Measurements from ENCODE around the gene FHIT. TPM values are rescaled to one million over a fixed set of nuclear protein-coding genes. Genes with fewer than 3 reads are reported as not detected.

The FHIT gene
- total and polyA plus RNA-seq, 2 of the 4 experiments (the other 2 are of a cell fraction) = 0.07 TPM; not detected in 1

GRCh38 chr3:60298141-60298540 lies 953.1 kb downstream of the FHIT start:
- dilution Hi-C loops (cut with HindIII; ENCODE audit: low sequenced_read_pairs, unreplicated experiment) (no loop called here), intact Hi-C loops (cut with micrococcal nuclease) (no loop called here), in situ Hi-C loops (cut with MboI; ENCODE audit: low sequenced_read_pairs) (no loop called here)
- H3K9ac ChIP-seq (ENCODE audit: low read depth, low read length) = no peak overlapping the region
- H3K4me2 ChIP-seq (ENCODE audit: low read depth, low read length) = no peak overlapping the region
- no peak overlapping the region for H3K56ac ChIP-seq (ENCODE audit: extremely low read depth, insufficient read depth, low read length)
- WGBS, 2 experiments (ENCODE audit: extremely low coverage in 2 of 2, insufficient read length in 1 of 2) = no CpG with 5 or more reads among the region's 3 CpGs
- H3K18ac ChIP-seq (ENCODE audit: low read depth, low read length) = peak overlapping the region; percentile 41; the same call in 1 of the 2 replicates
- no peak overlapping the region for H2AFZ ChIP-seq (replicated peaks; ENCODE audit: low read length, poor library complexity)
- no peaks in the 10 kb centered on the region for H4K20me1 ChIP-seq (ENCODE audit: insufficient read depth, low read length)
- H3K79me1 ChIP-seq (ENCODE audit: low read depth in 1 of 2, low read length in 2 of 2) = no peaks in the 10 kb centered on the region
- H3K14ac ChIP-seq (replicated peaks; ENCODE audit: low read depth, low read length) = no peak overlapping the region
- no peak overlapping the region; the same call in 1 of the 2 replicates for H4K91ac ChIP-seq (ENCODE audit: insufficient read depth, low read depth, low read length)
- peaks cover 10% of the 10 kb centered on the region for H3K4me1 ChIP-seq (ENCODE audit: control insufficient read depth, insufficient read depth, low read length)
- H2BK120ac ChIP-seq (ENCODE audit: low read depth, low read length) = no peak overlapping the region; the same call in 1 of the 2 replicates
- peak overlapping the region; percentile 64; the same call in 1 of the 3 replicates for H2BK15ac ChIP-seq (ENCODE audit: low read depth, low read length)
- DNase-seq (no peak), ATAC-seq (ENCODE audit: low read depth) (no peak)
- H3K27ac ChIP-seq (ENCODE audit: insufficient read depth, low read length) = no peak overlapping the region
- H4K5ac ChIP-seq (ENCODE audit: low read depth, low read length) = no peak overlapping the region; the same call in 1 of the 2 replicates
- no peak overlapping the region for H2BK5ac ChIP-seq (ENCODE audit: low read depth, low read length, poor library complexity, severe bottlenecking)
- no peak overlapping the region for H2BK20ac ChIP-seq (ENCODE audit: low read depth, low read length)
- no peak overlapping the region for H3K23ac ChIP-seq (ENCODE audit: low read depth, low read length)
- no peaks in the 10 kb centered on the region for H3K9me3 ChIP-seq (ENCODE audit: control insufficient read depth, insufficient read depth, low read length)
- H2AK5ac ChIP-seq (ENCODE audit: low read depth, low read length) = peak overlapping the region; percentile 38; the same call in 1 of the 2 replicates
- H4K8ac ChIP-seq (ENCODE audit: low read depth in 2 of 2, low read length in 2 of 2) = no peak overlapping the region
- no peak overlapping the region for H3K4ac ChIP-seq (ENCODE audit: low read depth, low read length)
- TF ChIP-seq MAZ (IDR thresholded peaks at IDR 0.05; ENCODE audit: borderline replicate concordance, low read depth, low read length) = no peak
- TF ChIP-seq RFX5 (IDR thresholded peaks at IDR 0.05; ENCODE audit: low read depth, low read length) = no peak
- TF ChIP-seq BHLHE40 (IDR thresholded peaks at IDR 0.05; ENCODE audit: low read depth, low read length) = no peak
- no peak for TF ChIP-seq CTCF (conservative IDR thresholded peaks at IDR 0.05; ENCODE audit: low read depth, low read length)
- no peak for TF ChIP-seq NFE2L2 (IDR thresholded peaks at IDR 0.05; ENCODE audit: low read depth, low read length)
- no peak for TF ChIP-seq USF2 (IDR thresholded peaks at IDR 0.05; ENCODE audit: low read depth, low read length)
- no peak for TF ChIP-seq FOS (IDR thresholded peaks at IDR 0.05; ENCODE audit: low read depth, low read length)
- TF ChIP-seq CHD1 (IDR thresholded peaks at IDR 0.05; ENCODE audit: low read depth, low read length) = no peak
- no peak for TF ChIP-seq RCOR1 (IDR thresholded peaks at IDR 0.05; ENCODE audit: insufficient replicate concordance, low read length)
- ChIA-PET CTCF (no interaction called here), POLR2A (ENCODE audit: unreplicated experiment) (no interaction called here)
- H3K9me1 ChIP-seq (ENCODE audit: insufficient read depth, low read length) = no peaks in the 10 kb centered on the region; the same call in 1 of the 2 replicates
- BruUV-seq (replicated peaks) = no TSS peak
- H3K36me3 ChIP-seq (ENCODE audit: control insufficient read depth, insufficient read depth, low read length) = no peaks in the 10 kb centered on the region
- H3K27me3 ChIP-seq (ENCODE audit: control insufficient read depth, insufficient read depth, low read length) = no peaks in the 10 kb centered on the region
- H3K4me3 ChIP-seq (ENCODE audit: insufficient read depth, low read depth, low read length) = no peak overlapping the region
- H2AK9ac ChIP-seq (replicated peaks; ENCODE audit: low read depth, low read length, poor library complexity) = no peak overlapping the region
